Measurements from ENCODE around the gene THG1L.

- no peak for TF ChIP-seq CTCF (IDR thresholded peaks at IDR 0.05)
- no peak for TF ChIP-seq POLR2A (IDR thresholded peaks at IDR 0.05)
Observed at GRCh38 chr5:157785801-157786200, 54.6 kb downstream of the THG1L start.

Data from transverse colon (tissue), 3 donors.